Measurements from ENCODE around the gene NKAIN1.

GRCh38 chr1:31264790-31265386, 25.2 kb upstream of the NKAIN1 start:
- TF ChIP-seq YY1 (IDR thresholded peaks at IDR 0.05; ENCODE audit: extremely low read depth, insufficient replicate concordance, low read depth, low read length) (no peak), CTCF (IDR thresholded peaks at IDR 0.05 in 2 of 3, conservative IDR thresholded peaks at IDR 0.05 in 1 of 3; ENCODE audit: borderline replicate concordance in 1 of 3, insufficient read depth in 1 of 3, low read depth in 2 of 3, low read length in 2 of 3) (no peak), POLR2AphosphoS5 (IDR thresholded peaks at IDR 0.05; ENCODE audit: low read depth, low read length) (no peak), POLR2A (IDR thresholded peaks at IDR 0.05; ENCODE audit: borderline replicate concordance, extremely low read depth, insufficient read depth, insufficient read length) (no peak), SRF (IDR thresholded peaks at IDR 0.05; ENCODE audit: low read depth) (no peak), EZH2 (IDR thresholded peaks at IDR 0.05) (no peak)
- TF ChIP-seq, protein P1, sequence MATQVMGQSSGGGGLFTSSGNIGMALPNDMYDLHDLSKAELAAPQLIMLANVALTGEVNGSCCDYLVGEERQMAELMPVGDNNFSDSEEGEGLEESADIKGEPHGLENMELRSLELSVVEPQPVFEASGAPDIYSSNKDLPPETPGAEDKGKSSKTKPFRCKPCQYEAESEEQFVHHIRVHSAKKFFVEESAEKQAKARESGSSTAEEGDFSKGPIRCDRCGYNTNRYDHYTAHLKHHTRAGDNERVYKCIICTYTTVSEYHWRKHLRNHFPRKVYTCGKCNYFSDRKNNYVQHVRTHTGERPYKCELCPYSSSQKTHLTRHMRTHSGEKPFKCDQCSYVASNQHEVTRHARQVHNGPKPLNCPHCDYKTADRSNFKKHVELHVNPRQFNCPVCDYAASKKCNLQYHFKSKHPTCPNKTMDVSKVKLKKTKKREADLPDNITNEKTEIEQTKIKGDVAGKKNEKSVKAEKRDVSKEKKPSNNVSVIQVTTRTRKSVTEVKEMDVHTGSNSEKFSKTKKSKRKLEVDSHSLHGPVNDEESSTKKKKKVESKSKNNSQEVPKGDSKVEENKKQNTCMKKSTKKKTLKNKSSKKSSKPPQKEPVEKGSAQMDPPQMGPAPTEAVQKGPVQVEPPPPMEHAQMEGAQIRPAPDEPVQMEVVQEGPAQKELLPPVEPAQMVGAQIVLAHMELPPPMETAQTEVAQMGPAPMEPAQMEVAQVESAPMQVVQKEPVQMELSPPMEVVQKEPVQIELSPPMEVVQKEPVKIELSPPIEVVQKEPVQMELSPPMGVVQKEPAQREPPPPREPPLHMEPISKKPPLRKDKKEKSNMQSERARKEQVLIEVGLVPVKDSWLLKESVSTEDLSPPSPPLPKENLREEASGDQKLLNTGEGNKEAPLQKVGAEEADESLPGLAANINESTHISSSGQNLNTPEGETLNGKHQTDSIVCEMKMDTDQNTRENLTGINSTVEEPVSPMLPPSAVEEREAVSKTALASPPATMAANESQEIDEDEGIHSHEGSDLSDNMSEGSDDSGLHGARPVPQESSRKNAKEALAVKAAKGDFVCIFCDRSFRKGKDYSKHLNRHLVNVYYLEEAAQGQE (IDR thresholded peaks at IDR 0.05; ENCODE audit: low read depth), result no peak
